GM21381 (cell line): Measurements from ENCODE around the gene DLG1.

Source experiments
- ATAC-seq: cut with Tn5 transposase; IDR thresholded peaks from one replicate; pipeline ENCODE4 v1.9.1; 2021; ENCODE audit warnings: mild to moderate bottlenecking, moderate library complexity; ENCODE audit not compliant: unreplicated experiment

DLG1 gene

DNA sequence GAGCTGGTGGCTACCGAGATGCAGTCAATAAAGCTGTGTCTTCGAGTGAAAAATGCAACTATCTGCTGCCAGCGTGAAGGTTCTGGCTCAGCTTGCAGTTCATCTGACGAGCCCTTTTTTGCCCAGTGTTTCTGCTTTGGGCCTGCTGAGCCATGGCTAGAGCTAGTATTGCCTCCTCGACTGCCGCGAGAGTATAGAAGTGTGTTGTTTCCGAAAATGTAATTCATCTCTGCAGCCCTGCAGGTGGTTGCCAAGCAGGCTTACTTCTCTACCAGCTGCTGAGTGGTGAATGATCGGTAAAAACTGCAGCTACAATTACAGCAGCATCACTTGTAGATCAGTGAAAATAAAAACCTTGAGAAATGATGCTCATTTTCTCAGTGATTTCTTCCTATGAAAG lies 114.8 kb downstream of the DLG1 start:
- ATAC-seq = no peak

DNA sequence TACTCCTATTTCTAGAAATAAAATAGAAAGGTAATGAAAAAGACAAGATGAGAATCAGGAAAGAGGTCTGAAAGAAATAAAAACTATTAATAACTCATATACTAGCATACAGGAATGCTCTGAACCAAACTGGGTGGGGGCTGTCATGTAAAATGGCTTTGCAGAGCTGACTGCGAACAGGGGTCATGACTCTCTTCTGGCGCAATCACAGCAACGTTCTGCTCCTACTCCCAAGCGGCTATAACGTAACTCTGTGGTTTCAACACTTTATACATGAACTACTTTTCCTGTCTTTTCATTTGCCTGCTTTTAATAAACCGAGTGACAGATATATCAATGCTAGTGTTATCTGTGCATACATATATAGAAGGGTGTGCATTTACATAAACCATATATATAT lies 116.7 kb downstream of the DLG1 start:
- no peak for ATAC-seq

DNA sequence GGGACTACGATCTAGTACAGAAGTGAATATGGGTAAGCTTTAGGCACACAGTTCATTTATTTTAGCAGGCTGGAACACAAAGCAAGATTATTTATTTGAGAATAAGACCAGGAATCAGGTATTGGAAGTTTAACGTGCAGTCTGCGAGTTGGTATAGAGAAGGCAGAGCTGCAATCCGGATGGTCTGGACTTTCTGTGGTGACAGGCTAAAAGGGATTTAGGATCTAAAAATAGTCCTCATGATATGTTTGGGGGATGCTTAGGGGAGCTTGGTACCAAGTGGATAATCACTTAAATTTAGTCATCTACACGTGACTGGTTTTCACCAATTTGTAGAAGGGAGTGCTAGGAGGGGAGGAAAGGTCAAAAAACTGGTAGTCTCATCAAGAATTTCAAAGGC lies 119.4 kb downstream of the DLG1 start:
- ATAC-seq = no peak

DNA sequence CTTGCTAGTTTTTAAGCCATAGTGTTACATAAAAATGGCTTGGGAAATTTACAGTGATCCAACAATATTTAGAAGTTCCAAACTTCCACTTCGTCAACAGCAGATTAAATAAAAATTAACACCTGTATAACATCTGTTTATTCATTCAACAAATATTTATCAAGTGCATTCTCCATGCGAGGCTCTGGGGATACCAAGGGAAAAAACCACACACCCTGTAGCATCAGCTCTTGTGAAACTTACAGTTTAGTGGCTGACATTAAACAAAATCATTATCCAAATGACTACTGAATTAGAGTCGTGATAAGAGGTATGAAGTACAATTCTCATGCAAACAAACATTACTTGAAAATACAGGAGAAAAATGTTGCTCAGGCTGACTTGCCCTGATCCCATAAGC lies 122.9 kb downstream of the DLG1 start:
- ATAC-seq = no peak

DNA sequence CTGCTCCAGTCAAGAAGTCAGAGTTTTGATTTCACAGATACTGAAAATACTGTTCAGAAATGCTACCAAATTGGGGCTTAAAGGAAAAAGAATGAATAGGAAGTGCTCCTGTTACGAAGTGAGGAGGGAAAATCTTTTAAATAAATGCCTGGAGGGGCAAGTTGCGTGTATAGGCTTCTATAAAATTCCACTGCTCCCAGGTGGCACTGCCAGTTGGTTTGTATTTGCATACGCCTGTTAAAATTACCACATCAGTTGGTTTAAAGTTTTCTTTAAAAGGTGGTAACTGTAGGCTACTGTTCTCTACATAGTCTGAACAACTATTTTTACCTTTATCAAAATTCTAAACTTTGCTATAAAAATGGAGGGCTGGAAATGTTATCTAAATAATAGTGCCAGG lies 123.5 kb downstream of the DLG1 start:
- ATAC-seq = no peak

DNA sequence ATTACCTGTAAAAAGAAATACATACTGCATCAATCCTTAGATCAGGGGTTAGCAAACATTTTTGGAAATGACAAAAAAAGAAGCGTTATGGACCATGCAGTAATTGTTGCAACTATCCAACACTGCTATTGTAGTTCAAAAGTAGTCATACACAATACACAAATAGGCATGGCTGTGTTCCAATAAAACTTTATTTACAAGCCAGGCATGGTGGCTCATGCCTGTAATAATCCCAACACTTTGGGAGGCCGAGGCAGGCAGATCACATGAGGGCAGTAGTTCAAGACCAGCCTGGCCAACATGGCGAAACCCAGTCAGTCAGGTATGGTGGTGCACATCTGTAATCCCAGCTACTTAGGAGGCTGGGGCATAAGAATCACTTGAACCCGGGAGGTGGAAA lies 124.8 kb downstream of the DLG1 start:
- no peak for ATAC-seq

DNA sequence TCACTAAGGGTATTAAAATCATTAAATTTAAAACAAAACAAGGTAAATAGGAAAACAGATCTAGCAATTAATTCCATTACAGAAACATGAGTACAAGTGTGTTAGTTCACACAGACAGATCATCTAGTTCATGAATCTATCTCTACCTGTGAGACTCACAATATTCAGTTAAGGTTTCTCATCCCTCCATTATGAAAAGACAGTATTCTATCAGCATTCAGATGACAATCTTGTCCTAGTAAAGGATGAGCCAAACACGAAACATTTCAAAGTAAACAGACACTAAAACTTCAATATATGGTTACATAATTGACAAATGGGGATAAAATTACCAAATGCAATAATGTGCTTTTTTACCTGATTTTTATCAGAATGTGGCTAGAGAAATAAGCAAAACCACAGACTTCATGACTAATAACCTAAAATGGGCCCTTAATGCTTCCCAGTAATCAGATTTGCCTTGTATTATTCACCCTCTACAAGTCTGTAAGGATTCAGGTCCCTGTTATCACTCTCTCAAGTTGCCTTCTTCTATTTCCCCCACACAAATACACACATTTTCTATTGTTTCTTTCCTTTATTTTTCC lies 126.8 kb downstream of the DLG1 start:
- no peak for ATAC-seq

DNA sequence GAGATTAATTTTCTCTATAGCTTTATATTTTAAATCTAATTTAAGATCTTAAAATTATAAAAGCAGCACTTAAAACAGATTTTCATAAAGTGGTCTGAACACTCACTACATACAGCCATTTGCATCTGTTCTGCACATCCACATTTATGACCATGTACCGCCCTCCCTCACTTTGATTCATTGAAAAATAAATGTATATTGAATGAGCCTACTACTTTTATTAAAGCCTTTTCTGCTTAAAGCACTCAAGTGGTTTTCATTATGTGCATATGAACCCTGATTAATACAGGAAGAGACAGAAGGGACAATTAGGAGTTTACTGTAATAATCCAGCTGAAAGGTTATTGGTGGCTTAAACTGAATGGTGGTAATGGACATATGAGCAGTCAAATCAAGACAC lies 129.4 kb downstream of the DLG1 start:
- ATAC-seq = no peak

DNA sequence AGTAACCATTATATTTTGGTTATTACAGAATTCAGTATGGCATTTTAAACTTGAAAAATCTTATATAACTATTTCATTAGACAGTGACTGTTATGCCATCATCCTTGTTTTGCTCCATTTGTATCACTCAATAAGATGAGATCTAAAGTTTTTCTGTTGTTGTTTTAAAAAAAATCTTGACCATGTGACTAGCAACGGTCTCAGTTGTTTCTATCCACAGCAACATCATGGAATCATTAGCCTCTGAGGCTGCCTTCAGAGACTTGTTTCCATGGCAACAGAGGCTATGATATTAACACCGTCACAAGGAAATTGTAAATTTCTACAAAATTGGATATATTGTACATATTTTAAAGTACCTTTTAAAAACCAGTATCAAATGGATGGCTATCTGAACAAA lies 129.8 kb downstream of the DLG1 start:
- ATAC-seq = no peak

DNA sequence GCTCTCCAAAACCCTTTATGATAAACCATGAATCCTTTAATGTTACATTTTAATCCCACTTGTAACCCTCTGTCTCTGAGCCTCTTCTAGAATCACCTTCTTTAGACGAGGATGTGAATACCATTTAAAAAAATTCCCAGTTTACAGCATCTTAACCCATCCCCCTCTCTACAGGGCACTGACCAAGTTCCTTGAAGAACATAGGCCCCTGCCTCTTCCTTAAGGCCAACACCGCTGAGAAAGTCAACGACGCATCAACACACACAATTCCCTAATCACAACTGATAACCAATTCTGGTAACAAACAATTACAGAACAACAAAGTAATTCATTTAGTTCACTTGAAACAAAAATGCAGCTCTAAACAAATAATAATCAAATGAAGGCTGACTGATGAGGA lies 130.3 kb downstream of the DLG1 start:
- ATAC-seq = no peak

DNA sequence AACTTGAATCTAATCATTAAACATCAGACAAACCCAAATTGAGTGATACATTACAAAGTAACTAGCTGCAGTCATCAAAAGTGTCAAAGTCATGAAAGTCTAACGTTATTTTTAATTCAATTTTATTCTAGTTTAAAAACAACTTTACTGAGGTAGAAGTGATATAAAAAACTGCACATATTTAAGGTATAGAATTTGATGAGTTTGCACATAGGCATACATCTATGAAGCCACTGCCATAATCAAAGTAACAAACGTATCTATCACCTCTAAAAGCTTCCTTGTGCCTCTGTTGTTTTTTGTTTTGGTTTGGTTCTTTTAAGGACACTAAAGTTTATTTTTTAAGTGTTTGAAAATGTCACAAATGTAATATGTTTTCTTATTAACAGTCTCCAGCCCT lies 130.9 kb downstream of the DLG1 start:
- ATAC-seq = no peak

DNA sequence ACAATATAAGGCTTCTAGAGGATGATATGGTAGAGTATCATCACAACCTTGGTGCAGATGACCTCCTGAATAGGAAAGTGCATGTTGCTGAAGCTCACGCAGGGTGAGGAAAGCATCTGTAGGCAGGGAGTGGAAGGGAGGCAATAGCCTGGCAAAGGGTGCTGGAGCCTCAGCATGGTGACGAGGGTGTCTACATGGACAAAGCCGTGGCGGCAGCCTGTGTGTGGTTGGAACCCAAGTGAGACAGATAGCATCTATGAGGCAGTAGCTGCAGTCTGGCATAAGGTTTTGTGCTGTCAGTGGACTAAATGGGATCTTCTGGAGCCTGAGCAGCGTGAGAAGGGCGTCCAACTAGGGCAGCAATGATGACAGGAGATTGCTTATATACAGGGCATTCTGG lies 132.5 kb downstream of the DLG1 start:
- ATAC-seq = no peak

DNA sequence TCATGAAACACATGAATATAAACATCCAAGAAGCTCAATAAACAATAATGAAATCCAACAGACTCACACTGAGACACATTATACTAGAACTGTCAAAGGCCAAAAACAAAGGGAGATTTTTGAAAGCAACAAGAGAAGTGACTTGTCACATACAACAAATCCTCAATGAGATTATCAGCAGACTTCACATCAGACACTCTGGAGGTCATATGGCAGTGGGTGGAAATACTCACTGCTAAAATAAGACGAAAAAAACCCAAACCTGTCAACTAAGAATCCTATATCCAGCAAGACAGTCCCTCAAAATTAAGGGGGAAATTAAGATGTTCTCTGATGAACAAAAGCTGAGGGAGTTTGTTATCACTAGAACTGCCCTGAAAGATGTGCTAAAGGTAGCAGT lies 143.4 kb downstream of the DLG1 start:
- ATAC-seq = no peak

DNA sequence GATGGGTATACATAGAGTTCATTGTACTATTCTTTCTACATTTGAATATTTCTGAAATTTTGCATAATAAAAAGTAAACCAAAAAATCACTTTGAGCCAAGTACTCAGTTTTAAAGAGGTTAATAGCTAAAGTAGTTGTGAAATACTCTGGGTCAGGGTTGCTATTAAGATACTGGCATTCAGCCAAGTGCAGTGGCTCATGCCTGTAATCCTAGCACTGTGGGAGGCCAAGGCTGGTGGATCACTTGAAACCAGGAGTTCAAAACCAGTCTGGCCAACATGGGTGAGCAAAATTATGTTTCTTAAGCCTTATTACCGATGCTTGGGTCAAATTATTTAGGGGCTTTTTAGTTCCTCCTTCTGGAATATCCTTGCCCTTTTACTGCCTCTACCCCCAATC lies 146.8 kb downstream of the DLG1 start:
- ATAC-seq = no peak

DNA sequence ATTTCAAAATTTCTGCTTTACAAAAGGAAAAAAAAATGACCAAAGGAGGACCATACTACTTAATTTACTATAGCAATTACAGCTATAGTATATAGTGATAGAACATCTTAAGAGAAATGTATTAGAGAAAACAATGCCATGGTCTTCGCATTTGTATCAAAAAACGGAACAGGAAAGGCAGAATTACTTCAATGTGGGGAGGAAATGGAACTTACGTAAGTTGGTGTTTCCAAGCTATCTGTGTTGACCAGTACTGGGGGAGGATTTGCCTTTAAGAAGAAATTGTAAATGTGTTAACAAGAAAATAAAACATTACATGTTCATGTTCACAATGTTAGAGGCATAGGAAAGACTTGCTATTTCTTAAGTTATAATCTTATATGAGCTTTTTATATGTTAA lies 148.9 kb downstream of the DLG1 start:
- ATAC-seq = no peak

DNA sequence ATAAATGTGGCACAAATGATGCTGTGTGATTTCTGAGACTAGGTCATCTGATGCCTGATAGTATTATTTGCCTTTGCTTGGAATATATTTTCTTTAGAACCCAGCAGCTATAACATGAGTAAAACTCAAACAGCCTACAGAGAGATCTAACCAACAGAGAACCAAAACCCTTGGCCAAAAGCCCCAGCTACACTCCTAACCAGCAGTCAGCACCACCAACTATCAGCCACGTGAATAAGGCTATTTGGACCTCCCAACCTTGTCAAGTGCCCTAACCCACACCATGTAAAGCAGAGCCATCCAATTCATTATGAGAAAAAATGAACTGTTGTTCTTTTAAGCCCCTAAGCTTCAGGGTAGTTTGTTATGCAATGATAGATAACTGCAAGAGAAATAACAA lies 154.2 kb downstream of the DLG1 start:
- no peak for ATAC-seq

DNA sequence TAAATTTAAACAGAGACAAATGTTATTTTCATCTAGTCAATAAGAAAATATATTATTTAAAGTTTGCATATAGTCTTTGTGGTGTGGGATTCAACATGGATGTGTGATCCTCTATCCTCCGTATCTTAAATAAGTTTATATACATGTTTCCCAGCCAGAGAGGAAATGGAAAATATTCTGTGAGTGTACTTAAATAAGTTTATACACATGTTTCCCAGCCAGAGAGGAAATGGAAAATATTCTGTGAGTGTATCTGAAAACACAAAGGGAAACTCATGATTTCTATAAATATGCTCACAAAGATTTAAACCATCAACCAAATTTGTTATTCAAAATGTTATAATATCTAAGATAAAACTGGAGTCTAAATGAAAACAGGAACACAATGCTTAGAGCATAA lies 158.8 kb downstream of the DLG1 start:
- ATAC-seq = no peak

DNA sequence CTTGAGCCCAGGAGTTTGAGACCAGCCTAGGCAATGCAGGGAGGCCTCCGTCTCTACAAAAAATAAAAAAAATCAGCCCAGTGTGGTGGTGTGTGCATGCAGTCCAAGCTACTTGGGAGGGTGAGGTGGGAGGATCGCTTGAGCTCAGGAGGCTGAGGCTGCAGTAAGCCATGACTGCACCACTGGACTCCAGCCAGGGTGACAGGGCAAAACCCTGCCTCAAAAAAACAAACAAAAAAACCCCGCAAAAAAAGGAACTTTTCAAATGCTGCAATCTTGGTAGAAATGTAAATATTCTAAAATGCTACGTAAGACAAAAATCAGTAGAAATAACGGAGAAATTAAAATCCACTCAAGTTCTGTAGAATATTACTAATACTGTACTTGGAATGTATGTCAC lies 160.7 kb downstream of the DLG1 start:
- no peak for ATAC-seq

DNA sequence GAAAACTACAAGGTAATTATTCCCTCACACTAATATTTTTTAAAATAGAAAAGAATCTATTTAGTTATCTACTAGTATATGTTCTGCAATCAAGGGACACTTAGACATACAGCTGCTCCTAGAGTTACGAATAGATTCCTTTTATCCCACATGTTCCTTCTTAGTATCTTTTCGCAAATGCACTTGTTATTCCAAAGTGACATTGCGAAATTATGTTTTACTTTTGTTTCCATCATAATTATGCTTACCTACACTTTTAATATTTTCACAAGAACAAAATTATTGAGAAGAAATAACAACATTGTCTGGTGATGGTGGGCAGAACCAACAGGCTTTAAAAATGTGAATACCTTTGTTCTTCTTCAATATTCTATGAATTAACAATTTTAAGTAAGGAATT lies 161.7 kb downstream of the DLG1 start:
- no peak for ATAC-seq

DNA sequence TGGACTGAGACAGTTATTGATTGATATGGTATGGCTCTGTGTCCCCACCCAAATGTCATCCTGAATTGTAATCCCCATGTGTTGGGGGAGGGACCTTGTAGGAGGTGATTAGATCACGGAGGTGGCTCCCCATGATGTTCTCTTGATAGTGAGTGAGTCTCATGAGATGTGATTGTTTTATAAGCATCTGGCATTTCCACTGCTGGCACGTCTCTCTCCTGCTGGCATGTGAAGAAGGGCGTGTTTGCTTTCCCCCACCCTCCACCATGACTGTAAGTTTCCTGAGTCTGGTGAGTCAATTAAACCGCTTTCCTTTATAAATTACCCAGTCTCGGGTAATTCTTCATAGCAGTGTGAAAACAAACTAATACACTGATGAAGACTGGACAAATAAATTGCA lies 163.2 kb downstream of the DLG1 start:
- ATAC-seq = no peak

DNA sequence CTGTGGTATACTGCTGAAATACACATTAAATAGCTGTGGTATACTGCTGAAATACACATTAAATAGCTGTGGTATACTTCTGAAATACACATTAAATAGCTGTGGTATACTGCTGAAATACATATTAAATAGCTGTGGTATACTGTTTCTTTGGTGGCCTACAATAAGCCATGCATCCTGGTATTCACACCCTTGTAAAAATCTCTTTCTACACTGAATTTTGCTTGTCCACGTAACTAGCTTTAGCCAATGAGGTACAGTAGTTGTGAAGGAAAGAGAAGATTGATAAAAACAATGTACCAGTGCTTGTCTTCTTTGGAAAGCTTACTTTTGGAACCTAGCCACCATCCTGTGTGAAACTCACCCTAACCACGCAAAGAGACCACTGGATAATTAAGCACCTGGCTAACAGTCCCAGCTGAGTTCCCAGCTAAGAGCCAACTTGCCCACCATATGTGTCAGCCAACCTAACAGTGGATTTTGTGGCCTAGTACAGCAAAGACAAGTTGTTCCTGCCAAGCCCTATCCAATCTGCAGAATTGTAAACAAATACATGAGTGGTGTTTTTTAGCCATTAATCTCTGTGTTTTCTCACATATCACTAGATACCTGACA lies 165.4 kb downstream of the DLG1 start:
- ATAC-seq = no peak

DNA sequence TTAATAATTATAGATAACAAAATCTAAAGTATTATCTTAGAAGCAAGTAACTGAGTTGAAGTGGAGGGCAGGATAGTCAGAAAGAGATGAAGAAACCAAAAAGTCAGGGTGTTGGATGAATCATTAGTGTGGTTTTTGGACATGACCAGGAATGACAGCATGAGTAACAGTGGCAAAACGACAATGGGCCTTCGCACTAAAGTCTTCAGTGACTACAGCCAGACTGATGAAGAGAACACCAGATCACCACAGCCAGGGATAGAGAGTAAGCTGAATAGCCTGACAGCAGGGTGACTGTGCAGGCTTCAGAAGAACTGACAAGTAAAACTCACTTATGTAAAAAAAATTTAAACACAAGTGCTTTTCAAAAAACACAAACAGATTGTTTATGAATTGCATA lies 172.8 kb downstream of the DLG1 start:
- ATAC-seq = no peak

DNA sequence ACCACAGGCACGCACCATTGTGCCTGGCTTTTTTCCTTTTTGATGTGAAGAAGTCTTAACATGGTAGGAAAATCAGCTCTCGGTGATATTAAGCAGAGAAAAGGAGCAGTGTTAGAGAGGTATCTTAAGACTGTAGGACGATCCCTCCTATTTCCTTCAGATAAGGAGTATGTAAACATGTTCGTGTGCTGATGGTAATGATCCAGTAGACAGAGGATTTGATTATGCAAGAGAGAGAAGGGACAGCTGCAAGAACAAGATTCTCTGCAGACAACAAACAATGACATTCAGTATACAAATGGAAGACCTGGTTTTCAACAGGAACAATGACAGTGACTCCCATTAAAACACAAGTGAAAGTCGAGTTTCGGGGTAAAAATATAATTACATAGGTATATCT lies 173.7 kb downstream of the DLG1 start:
- ATAC-seq = no peak
